Measurements from ENCODE around the gene RNASEH1. TPM values are rescaled to one million over a fixed set of nuclear protein-coding genes. Genes with fewer than 3 reads are reported as not detected.

RNASEH1 gene
- total and polyA plus RNA-seq, 2 of the 8 experiments (the other 6 are each of a cell fraction or from before 2014, with no cell fraction given) = 11.7 to 42.7 TPM

- no peak for TF ChIP-seq CHD7 (IDR thresholded peaks at IDR 0.05; ENCODE audit: insufficient replicate concordance, low read length)
- TF ChIP-seq SRF (IDR thresholded peaks at IDR 0.05; ENCODE audit: low read depth, low read length) = no peak
- no peak for TF ChIP-seq SP4 (IDR thresholded peaks at IDR 0.05; ENCODE audit: low read length)
- TF ChIP-seq BCL11A (IDR thresholded peaks at IDR 0.05; ENCODE audit: low read depth in 2 of 2, low read length in 2 of 2) = no peak
Measured at GRCh38 chr2:3505771-3506170, 52.4 kb downstream of the RNASEH1 start (continued).

All from H1 (cell line).